ENCODE measurements around the gene ANKRD40.
A peak's percentile ranks its signal among the peaks of the same experiment; 100 is the strongest.

Gene ANKRD40

DNA sequence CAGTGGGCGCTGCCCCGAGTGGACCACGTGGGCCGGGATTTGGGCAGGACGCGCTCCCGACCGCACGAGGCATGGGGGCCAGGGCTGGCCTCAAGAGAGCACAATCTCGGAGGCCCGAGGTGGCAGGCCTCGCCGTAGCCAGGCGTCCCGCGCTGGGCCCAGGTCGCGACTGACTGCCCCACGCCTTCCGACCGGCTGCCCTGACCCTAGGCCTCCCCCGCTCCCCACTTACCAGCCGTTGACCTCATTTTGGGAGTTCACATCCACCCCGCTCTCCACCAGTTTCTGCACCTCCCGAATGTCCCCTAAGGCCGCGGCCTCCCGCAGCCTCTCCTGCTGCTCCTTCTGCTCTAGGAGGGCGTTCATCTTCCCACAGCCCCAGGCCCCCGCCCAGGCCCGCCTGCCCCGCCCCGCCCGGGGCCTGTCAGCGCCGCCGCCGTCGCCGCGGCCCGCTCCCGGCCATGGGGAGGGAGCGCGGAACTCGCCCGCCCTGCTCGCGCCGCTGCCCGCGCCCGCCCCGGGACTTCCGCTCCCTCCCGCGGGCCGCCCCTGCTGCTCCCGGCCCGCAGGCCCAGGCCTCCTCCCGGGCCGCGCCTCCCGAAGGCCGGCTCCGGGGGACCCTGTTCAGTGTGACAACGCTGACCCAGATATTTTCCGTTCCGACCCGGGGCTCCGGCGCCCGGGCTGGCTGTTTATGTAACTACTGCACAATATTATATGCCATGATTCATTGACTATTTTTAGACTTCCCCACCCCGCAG is at the start of gene ANKRD40:
TSS of gene ANKRD40 (minus strand) at position 626 of the 761 bp plus-strand sequence. CDS start at position 366, 260 bp downstream.
- TF ChIP-seq CTCF (IDR thresholded peaks at IDR 0.05; ENCODE audit: low read depth, low read length, missing control alignments): no peak
- DNase-seq (ENCODE audit: extremely low read depth, low read depth): peak; percentile 71
- peak within 1 kb of the TSS; percentile 59 for H3K4me3 ChIP-seq (replicated peaks; ENCODE audit: low read depth, low read length)

DNA sequence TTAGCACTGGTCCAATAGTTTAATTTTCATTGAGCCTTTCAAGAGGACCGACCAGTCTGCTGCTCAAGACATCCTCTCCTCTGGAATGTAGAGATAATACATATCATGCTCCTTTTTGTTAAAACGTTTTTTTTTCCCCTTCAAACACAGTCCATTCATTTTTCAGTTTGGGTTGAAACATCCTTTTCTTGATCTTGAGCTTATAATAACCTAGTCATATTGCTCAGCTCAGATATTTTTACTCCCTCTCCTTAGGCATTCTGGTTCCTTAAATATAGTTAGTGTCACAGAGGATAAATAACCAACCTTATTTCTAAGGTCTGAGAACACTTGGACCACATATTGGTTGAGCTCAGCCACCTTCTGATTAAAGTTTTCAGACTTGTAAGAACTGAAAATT is 46.8 kb upstream of the ANKRD40 start:
- DNase-seq (ENCODE audit: extremely low read depth, low read depth): no peak
- H3K4me3 ChIP-seq (replicated peaks; ENCODE audit: low read depth, low read length): no peak overlapping the region
- no peak for TF ChIP-seq CTCF (IDR thresholded peaks at IDR 0.05; ENCODE audit: low read depth, low read length, missing control alignments)

- no peak for TF ChIP-seq CTCF (IDR thresholded peaks at IDR 0.05; ENCODE audit: low read depth, low read length, missing control alignments)
- H3K4me3 ChIP-seq (replicated peaks; ENCODE audit: low read depth, low read length): no peak overlapping the region
- no peak for DNase-seq (ENCODE audit: extremely low read depth, low read depth)
Observed at GRCh38 chr17:50749245-50749644, 41.5 kb upstream of the ANKRD40 start.

DNA sequence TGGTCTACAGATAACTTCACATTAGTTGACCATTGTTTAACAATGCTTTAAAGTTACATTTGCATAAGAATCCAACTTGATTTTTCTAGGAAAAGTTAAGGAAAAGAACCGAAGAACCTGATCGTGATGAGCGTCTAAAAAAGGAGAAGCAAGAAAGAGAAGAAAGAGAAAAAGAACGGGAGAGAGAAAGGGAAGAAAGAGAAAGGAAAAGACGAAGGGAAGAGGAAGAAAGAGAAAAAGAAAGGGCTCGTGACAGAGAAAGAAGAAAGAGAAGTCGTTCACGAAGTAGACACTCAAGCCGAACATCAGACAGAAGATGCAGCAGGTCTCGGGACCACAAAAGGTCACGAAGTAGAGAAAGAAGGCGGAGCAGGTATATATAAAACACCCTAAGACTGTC is 37.9 kb upstream of the ANKRD40 start:
- DNase-seq (ENCODE audit: extremely low read depth, low read depth): no peak
- no peak for TF ChIP-seq CTCF (IDR thresholded peaks at IDR 0.05; ENCODE audit: low read depth, low read length, missing control alignments)
- no peak overlapping the region for H3K4me3 ChIP-seq (replicated peaks; ENCODE audit: low read depth, low read length)

DNA sequence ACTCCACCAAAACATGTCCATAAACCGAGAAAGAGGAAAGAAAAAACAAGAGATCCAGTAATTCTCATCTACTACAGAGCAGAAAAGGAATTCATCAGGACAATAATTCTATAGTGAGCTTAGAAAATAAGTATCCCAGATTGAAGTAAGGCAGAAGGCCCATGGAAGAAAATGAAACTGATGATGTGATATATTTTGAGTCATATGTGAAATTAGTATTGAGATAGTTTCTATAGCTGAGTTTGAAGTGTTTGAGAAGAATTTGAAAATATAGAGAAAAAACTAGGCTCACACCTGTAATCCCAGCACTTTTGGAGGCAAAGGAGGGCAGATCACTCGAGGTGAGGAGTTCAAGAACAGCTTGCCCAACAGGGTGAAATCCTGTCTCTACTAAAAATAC is 31.4 kb upstream of the ANKRD40 start:
- DNase-seq (ENCODE audit: extremely low read depth, low read depth): no peak
- TF ChIP-seq CTCF (IDR thresholded peaks at IDR 0.05; ENCODE audit: low read depth, low read length, missing control alignments): no peak
- H3K4me3 ChIP-seq (replicated peaks; ENCODE audit: low read depth, low read length): no peak overlapping the region

DNA sequence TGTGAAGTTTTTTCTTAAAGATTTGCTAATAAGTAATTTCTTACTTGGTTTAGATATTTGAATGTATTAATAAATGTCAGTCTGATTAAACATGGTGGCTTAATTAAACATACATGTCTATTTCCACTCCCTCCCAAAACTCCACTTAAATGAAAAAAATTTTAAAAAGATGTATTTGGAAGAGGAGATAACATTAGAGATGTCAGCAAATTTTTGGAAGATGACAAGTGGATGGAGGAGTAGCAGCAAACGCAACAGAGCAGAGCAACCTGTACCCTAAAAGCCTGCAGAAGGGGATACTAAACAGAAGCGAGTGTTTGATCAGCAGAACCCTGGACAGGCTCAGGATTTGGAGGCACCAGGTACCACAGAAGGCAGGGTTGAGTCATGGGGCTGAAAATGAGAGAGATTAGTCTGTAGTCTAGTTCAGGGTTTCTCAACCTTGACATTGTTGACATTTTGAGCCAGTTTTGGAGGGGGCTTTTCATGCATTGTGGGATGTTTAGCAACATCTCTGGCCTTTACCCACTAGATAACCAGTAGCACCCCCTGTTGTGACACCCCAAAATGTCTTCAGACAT is 29.5 kb upstream of the ANKRD40 start:
- no peak overlapping the region for H3K4me3 ChIP-seq (replicated peaks; ENCODE audit: low read depth, low read length)

More for the DNA sequence above, 29.5 kb upstream of the ANKRD40 start:
- TF ChIP-seq CTCF (IDR thresholded peaks at IDR 0.05; ENCODE audit: low read depth, low read length, missing control alignments): no peak
- no peak for DNase-seq (ENCODE audit: extremely low read depth, low read depth)
